Muscle layer of colon (tissue), 2 donors: ENCODE measurements around the gene OR8D2.

Experiments used
- H3K27ac ChIP-seq: one replicate; pipeline ENCODE4 v1.7.0; 2013; ENCODE audit warnings: low read depth, mild to moderate bottlenecking, low read length, moderate library complexity
- H3K27me3 ChIP-seq, 2 donors: one replicate each; pipeline ENCODE4 v1.7.0; 2013; ENCODE audit warnings: low read length in 2 of 2, mild to moderate bottlenecking in 2 of 2; ENCODE audit not compliant: insufficient read depth in 2 of 2, control insufficient read depth in 1 of 2
- H3K36me3 ChIP-seq: one replicate; pipeline ENCODE4 v1.7.0; 2013; ENCODE audit warnings: mild to moderate bottlenecking, low read length; ENCODE audit not compliant: insufficient read depth
- H3K4me1 ChIP-seq: one replicate; pipeline ENCODE4 v1.7.0; 2013; ENCODE audit warnings: mild to moderate bottlenecking, low read length; ENCODE audit not compliant: insufficient read depth
- H3K4me3 ChIP-seq, 2 donors: one replicate each; pipeline ENCODE4 v1.7.0; 2013; ENCODE audit warnings: low read length in 2 of 2, low read depth in 1 of 2, mild to moderate bottlenecking in 1 of 2, moderate library complexity in 1 of 2
- H3K9ac ChIP-seq: one replicate; pipeline ENCODE4 v1.7.0; 2013; ENCODE audit warnings: low read length
- H3K9me3 ChIP-seq: one replicate; pipeline ENCODE4 v1.7.0; 2013; ENCODE audit warnings: mild to moderate bottlenecking, low read length
- donor health status: abdominal sarcoma.
- donor health status: Adenocarcinoma of cecum.

The OR8D2 gene

DNA sequence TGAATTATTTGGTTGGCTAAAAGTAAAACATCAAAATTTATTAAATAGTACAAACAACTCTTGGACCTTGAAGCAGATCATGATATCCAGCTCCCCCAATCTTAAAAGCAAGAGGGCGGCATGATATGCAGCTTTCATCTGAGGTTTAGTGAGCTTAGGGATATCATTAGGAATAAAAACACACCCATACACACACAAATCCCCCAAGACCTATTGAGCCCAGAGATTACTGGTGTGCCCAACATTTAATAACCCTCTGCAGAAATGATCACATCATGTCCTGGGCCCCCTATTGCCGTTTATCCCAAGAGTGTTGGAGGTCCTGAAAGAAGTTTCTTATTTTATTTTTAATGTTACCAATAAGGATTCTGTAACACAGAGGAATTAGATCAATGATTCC is 6.1 kb downstream of the OR8D2 start, which contains the start of gene OR8D1:
OR8D1 (minus strand) TSS at position 101 of the 400 bp plus-strand sequence. CDS start 3,183 bp downstream, outside the sequence.
- no peaks in the 10 kb centered on the region for H3K27me3 ChIP-seq
- no peak within 1 kb of the TSS for H3K27ac ChIP-seq
- H3K4me3 ChIP-seq, result no peak within 1 kb of the TSS
- no peaks in the 10 kb centered on the region for H3K36me3 ChIP-seq
- no peaks in the 10 kb centered on the region for H3K9me3 ChIP-seq
- no peak within 1 kb of the TSS for H3K9ac ChIP-seq
- H3K4me1 ChIP-seq, result no peaks in the 10 kb centered on the region

DNA sequence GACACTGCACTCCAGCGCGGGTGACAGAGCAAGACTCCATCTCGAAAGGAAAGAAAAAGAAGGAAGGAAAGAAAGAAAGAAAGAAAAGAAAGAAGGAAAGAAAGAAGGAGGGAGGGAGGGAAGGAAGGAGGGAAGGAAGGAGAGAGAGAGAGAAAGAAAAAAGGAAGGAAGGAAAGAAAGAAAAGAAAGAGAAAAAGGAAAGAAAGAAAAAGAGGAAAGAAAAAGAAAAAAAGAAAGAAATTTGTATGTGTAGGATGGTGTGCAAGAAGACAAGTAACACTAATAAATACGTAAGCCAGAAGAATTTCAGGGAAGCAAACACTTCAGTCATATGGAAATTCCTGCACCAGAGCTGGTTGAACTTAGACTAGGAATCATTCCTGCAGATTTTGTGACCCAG is 6.9 kb downstream of the OR8D2 start:
- Histone ChIP-seq H3K9ac (no peak overlapping the region), H3K4me1 (no peaks in the 10 kb centered on the region), H3K4me3 (no peak overlapping the region), H3K27me3 (no peaks in the 10 kb centered on the region), H3K36me3 (no peaks in the 10 kb centered on the region), H3K9me3 (no peaks in the 10 kb centered on the region), H3K27ac (no peak overlapping the region)

DNA sequence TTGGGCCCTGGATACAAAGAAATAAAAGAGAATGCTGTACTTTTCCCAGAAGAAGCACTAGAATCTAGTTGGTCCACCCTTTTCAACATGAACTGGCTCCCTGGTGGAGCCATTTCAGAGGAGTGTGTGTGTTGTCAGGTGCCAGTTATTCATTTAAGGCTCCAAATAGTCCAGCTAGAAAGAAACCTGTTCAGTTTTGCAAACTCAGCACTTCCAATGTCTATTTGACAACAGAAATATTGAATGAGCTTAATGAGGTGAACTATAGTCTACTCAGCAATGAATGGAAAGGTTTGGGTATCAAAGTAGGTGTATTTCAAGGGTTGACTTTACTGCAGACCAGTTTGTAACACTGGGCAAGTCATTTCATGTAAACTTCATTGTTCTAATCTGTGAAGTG is 8.3 kb downstream of the OR8D2 start:
- H3K4me1 ChIP-seq, result no peaks in the 10 kb centered on the region
- H3K9ac ChIP-seq, result no peak overlapping the region
- no peak overlapping the region for H3K27ac ChIP-seq
- H3K4me3 ChIP-seq, result no peak overlapping the region
- H3K36me3 ChIP-seq, result no peaks in the 10 kb centered on the region
- H3K9me3 ChIP-seq, result no peaks in the 10 kb centered on the region
- no peaks in the 10 kb centered on the region for H3K27me3 ChIP-seq

DNA sequence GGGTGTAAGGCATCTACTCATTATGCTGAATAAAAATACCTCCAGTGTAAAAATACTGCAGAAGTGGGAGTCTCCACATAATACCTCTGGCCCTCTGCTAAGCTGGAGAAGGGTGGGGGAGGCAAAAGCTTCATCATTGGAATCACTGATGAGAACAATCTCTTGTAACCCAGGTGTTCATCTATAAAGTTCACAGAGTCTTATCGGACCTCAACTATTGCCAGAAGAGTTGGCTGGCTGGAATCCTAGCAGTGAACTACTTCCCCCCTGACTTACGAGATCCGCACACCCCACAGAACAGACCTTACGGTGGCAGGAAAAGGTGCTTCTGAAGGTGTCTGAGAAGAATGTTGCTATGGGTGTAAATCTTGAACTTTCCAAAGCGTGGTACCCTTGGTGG is 8.7 kb downstream of the OR8D2 start:
- no peaks in the 10 kb centered on the region for H3K36me3 ChIP-seq
- no peaks in the 10 kb centered on the region for H3K9me3 ChIP-seq
- no peak overlapping the region for H3K9ac ChIP-seq
- no peak overlapping the region for H3K4me3 ChIP-seq
- no peaks in the 10 kb centered on the region for H3K27me3 ChIP-seq
- H3K27ac ChIP-seq, result no peak overlapping the region
- no peaks in the 10 kb centered on the region for H3K4me1 ChIP-seq

DNA sequence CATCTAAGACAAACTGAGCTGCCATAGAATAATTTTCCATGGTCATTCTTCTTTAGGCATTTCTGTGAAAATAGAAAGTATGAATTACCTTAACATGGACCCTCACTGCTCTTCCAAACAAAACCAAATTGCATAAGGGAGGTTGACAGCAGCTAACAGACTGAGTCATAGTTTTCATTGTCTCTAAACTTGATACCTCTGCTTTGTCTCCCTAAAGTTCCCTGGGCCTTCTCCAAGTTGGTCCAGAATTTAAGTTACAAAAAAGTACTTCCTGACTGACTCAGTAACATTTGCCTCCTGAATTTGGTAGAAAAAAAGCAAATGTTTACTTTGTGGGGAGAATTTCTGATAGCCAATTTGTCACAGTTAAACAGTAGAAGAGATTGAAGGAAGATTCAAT is 9.3 kb downstream of the OR8D2 start:
- Histone ChIP-seq H3K9ac (no peak overlapping the region), H3K27ac (no peak overlapping the region), H3K4me1 (no peaks in the 10 kb centered on the region), H3K27me3 (no peaks in the 10 kb centered on the region), H3K9me3 (no peaks in the 10 kb centered on the region), H3K36me3 (no peaks in the 10 kb centered on the region), H3K4me3 (no peak overlapping the region)

DNA sequence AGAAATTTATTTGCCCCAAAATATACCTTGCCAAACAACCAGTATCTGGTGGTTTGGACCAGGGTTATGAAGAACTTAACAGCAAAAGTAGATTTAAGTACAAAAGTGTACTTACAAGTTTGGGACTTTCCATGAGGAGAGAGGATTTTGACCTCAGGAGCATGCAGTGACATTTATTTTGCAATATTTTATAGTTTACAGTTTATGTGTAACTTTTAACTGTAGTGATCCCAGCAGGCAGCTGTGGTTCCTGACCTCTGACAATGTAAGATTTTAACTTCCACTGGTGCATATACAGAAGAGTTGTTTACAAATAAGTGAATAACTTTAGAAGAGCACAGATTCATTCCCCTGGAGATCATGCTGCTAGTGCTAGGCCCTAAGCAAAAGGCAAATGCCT is 12.9 kb downstream of the OR8D2 start:
- Histone ChIP-seq H3K27ac (no peak overlapping the region), H3K27me3 (no peaks in the 10 kb centered on the region), H3K4me3 (no peak overlapping the region), H3K9ac (no peak overlapping the region), H3K4me1 (no peaks in the 10 kb centered on the region), H3K36me3 (no peaks in the 10 kb centered on the region), H3K9me3 (no peaks in the 10 kb centered on the region)

DNA sequence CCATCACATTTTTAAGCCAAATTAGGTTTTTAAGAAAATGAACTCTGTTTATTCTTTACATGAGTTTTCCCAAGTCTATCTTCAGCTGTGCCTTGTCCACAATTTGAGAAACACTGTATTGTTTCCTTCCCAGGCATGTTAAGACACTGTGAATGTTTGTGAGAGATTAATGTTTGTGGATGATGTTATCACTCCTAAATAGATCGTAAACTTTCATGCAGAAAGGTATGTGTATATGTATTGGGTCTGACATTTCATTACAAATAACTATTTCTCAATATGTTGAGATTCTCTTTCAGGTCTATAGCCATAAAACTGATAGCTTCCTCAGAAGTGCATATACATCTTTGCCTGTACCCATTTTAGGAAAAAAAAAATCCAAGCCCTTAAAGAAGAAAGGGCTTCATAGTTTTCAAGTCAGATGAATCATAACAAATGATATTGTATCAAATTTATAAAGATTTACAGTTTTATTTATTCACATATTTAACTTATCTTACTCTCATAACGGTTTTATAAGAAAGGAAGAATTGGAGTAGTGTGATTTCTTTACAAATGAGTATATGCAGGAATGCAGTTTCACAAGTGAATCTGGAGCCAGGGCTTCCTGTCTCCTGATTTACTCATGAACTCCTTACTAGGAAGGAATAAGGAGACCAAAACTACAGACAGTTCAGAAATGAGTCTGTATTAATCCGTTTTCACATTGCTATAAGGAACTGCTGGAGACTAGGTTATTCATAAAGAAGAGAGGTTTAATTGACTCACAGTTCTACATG is 17.5 kb downstream of the OR8D2 start:
- Histone ChIP-seq H3K4me3 (no peak overlapping the region), H3K36me3 (no peaks in the 10 kb centered on the region), H3K27ac (no peak overlapping the region), H3K27me3 (no peaks in the 10 kb centered on the region), H3K4me1 (no peaks in the 10 kb centered on the region), H3K9me3 (no peaks in the 10 kb centered on the region), H3K9ac (no peak overlapping the region)

DNA sequence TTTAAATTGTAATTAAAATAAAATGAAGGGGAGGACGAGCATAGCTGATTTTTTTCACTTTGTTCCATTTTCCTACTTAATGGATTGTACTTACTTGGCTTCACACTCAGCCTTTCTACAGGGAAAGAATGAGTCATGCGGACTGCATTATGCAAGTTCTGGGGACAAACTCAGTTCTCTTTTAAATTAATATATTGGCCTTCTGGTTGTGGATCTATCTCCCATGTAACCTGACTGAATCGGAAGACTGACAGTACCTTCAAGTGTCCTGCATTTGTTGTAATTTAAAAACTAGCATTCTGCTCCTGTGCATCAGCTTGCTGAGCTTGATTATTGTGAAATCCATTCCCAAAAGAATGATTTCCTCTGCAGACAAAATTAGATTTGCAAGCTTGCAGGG is 18.4 kb downstream of the OR8D2 start:
- Histone ChIP-seq H3K36me3 (no peaks in the 10 kb centered on the region), H3K27ac (no peak overlapping the region), H3K27me3 (no peaks in the 10 kb centered on the region)

DNA sequence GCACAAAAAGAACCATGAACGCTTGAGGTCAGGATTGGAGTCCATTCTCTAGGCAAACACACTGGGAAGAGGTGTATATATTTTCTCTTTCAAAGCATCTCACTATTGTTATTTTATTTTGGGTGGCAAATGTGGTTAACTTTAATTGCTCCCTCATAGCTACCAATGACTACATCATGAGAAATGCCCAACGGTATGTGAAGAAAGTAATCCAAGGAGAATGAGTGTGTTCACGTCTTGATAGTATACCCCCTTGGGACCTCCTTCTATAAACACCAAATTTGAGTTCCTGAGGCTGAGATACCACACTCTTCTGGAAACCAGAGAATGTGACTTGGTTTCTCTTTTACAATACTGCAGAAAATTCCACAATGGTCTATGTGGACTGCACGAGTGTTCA is 22.1 kb downstream of the OR8D2 start:
- Histone ChIP-seq H3K9ac (no peak overlapping the region), H3K4me3 (no peak overlapping the region), H3K27ac (no peak overlapping the region), H3K27me3 (no peaks in the 10 kb centered on the region), H3K36me3 (no peaks in the 10 kb centered on the region), H3K9me3 (no peaks in the 10 kb centered on the region), H3K4me1 (no peaks in the 10 kb centered on the region)

More for the DNA sequence above, 18.4 kb downstream of the OR8D2 start:
- Histone ChIP-seq H3K9me3 (no peaks in the 10 kb centered on the region), H3K4me1 (no peaks in the 10 kb centered on the region), H3K9ac (no peak overlapping the region), H3K4me3 (no peak overlapping the region)

DNA sequence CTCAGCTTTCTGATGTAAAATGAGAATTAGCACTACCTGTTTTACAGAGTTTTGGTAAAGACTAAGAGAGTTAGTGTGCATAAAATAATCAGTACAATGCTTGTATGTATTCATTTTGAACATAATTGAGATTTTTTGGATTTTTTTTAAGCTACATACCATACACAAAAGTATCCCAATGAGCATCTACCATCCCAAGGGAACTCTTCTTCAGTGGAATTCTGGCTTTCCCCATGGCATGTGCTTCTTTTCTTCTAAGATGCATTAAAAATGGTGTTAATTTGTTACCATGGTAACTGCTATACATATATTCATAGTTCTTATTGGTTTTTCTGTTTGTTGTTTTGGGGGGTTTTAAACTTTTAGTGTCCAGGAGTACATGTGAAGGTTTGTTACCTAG is 24.0 kb downstream of the OR8D2 start:
- H3K9ac ChIP-seq, result no peak overlapping the region
- no peak overlapping the region for H3K4me3 ChIP-seq
- no peaks in the 10 kb centered on the region for H3K36me3 ChIP-seq
- H3K4me1 ChIP-seq, result no peaks in the 10 kb centered on the region
- no peaks in the 10 kb centered on the region for H3K27me3 ChIP-seq
- no peaks in the 10 kb centered on the region for H3K9me3 ChIP-seq
- H3K27ac ChIP-seq, result no peak overlapping the region

DNA sequence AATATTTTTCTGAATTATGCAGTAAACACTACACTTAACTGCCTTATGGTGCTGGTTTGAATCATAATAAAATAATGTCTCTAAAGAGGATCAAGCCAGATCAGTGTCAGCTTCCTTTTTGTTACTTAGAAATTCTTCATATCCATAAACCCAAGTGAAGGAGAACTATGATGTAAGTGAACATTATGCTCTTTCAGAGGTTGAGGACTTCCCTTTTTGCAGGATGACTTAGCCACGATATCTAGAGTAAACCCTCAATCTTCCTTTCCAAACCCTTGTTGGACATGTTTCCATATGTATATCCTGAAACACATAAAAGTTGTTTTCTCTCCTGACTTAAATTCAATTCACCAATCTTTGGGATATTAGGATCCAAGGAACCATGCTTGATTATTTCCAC is 25.3 kb downstream of the OR8D2 start:
- Histone ChIP-seq H3K4me3 (no peak overlapping the region), H3K27ac (no peak overlapping the region), H3K9ac (no peak overlapping the region), H3K27me3 (no peaks in the 10 kb centered on the region), H3K4me1 (no peaks in the 10 kb centered on the region), H3K36me3 (no peaks in the 10 kb centered on the region), H3K9me3 (no peaks in the 10 kb centered on the region)
